B cell (primary cell): Measurements from ENCODE around the gene ACVR1.

Experiments used
- CTCF ChIP-seq: fragments of 200-600 bp; IDR thresholded peaks from one replicate; pipeline ENCODE4 v1.8.0; 2022; ENCODE audit warnings: antibody characterized with exemption, mild to moderate bottlenecking
- EZH2 ChIP-seq: IDR thresholded peaks from 2 replicates; pipeline ENCODE4 v1.6.1; 2012; ENCODE audit warnings: borderline replicate concordance, low read depth, mild to moderate bottlenecking, moderate library complexity, low read length; ENCODE audit not compliant: insufficient read depth, poor library complexity, severe bottlenecking

DNA sequence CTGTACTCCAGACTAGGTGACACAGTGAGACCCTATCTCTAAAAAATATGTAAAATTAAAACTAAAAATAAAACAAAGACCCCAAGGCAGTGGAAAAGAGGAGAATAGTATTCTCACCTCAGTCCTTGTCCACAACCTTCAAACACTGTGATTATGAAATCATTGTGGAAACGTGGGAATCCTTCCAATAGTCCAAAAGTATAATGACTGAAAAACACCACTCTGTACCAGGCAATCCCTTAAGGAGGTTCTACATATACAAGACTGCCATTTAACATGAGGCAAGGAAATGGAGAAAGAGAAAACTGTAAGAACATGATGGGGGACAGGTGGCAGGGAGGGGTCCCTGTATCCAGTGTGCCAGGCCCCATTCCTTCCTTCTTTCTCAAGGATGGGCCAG lies 66.1 kb downstream of the ACVR1 start:
- TF ChIP-seq CTCF (no peak), EZH2 (no peak)
